Measurements from ENCODE around the gene DYDC1.

- TF ChIP-seq CTCF (IDR thresholded peaks at IDR 0.05): no peak
- TF ChIP-seq ZFX (IDR thresholded peaks at IDR 0.05; ENCODE audit: borderline replicate concordance): no peak
Measured at GRCh38 chr10:80397014-80397413, 40.5 kb upstream of the DYDC1 start.

All from 22Rv1 (cell line).